PC-3 (cell line): ENCODE data around the gene CSRP1.

Experiments used
- EZH2phosphoT487 ChIP-seq: fragments of 300-600 bp; sonication (generic); IDR thresholded peaks from 2 replicates; pipeline ENCODE4 v1.6.1; 2018; ENCODE audit warnings: mild to moderate bottlenecking, antibody characterized with exemption, low read length, borderline replicate concordance
- TF ChIP-seq, protein P1 (sequence below): fragments of 300-600 bp; sonication (generic); conservative IDR thresholded peaks from 2 replicates; pipeline ENCODE4 v1.5.1; 2017; ENCODE audit warnings: antibody characterized with exemption, low read depth, mild to moderate bottlenecking, low read length

DNA sequence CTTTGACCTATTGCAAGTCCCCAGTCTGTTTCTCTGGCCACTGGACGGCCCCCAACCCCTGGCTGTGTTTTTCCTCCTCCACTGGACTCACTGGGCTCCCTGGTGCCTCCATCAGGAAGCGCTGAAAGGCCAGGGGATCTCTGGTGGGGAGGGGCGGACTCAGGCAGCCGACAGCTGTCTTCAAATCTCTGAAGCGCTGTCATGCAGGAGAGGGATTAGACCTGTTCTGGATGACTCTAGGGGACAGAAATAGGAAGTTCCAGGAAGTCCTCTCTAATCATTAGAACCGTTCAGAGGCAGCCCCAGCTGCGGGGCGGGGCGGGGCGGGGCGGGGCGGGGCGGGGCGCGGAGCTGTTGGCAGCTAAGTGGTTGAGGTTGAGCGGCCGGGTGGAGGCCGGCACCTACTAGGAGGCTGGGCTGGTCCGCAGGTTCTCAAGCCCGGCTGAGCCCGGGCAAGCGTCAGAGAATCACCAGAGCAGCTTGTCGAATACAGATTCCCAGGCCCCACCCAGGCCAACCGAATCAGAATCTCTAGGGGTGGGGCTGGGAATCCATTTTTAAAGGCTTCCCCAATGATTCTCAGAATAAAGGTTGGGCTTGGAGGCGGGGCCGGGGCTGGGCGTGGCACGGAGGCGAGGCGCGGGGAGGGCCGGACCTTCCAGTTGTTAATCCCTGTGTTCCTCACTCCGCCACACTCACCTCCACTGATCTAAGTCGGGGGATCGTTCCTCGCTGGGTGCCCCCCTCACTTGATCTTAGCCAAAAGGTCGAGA lies 26.5 kb downstream of the CSRP1 start:
- TF ChIP-seq, protein P1, sequence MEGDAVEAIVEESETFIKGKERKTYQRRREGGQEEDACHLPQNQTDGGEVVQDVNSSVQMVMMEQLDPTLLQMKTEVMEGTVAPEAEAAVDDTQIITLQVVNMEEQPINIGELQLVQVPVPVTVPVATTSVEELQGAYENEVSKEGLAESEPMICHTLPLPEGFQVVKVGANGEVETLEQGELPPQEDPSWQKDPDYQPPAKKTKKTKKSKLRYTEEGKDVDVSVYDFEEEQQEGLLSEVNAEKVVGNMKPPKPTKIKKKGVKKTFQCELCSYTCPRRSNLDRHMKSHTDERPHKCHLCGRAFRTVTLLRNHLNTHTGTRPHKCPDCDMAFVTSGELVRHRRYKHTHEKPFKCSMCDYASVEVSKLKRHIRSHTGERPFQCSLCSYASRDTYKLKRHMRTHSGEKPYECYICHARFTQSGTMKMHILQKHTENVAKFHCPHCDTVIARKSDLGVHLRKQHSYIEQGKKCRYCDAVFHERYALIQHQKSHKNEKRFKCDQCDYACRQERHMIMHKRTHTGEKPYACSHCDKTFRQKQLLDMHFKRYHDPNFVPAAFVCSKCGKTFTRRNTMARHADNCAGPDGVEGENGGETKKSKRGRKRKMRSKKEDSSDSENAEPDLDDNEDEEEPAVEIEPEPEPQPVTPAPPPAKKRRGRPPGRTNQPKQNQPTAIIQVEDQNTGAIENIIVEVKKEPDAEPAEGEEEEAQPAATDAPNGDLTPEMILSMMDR = no peak; the same call in 1 of the 2 replicates
- TF ChIP-seq EZH2phosphoT487 = no peak
